K562 (cell line): ENCODE results near the gene ATP5MC3. TPM values are rescaled to one million over a fixed set of nuclear protein-coding genes. Genes with fewer than 3 reads are reported as not detected.

Source experiments
- ATAC-seq: fragments of 200-7000 bp; cut with Tn5 transposase; 3 replicates; pipeline ENCODE4 v1.9.1; 2020; ENCODE audit warnings: moderate library complexity
- BruUV-seq: library from RNA; stranded (reverse); fragments of 400-500 nt; replicated peaks from 2 replicates; lab custom pipeline; 2021; lab: Mats Ljungman, UMichigan
- CTCF ChIA-PET: fragments of 300-600 bp; formaldehyde crosslinking; extraction: SDS; loops from one replicate; lab custom pipeline; 2021; ENCODE audit warnings: low intra/inter-chr PET ratio; lab: Yijun Ruan, JAX
- POLR2A ChIA-PET: fragments of 300-600, 350-650 bp; sonication (Branson Sonifier 250); formaldehyde crosslinking; extraction: SDS; loops from one replicate; lab custom pipeline; 2021; ENCODE audit warnings: antibody characterized with exemption, inconsistent platforms; lab: Yijun Ruan, JAX
- DNase-seq, 4 experiments: peaks; one replicate each; pipeline versions ENCODE4 v3.0.0 to v3.0.0-alpha.2; 2011 to 2018; ENCODE audit warnings: low spot score in 3 of 4, mixed read lengths in 3 of 4; ENCODE audit errors: extremely low read depth in 1 of 4
- FAIRE-seq: peaks from 2 replicates; lab custom pipeline; 2011; peaks lifted over from hg19 to GRCh38; lab: Jason Lieb, UNC
- H2AFZ ChIP-seq: 2 replicates; pipeline ENCODE4 v1.6.0; 2011; ENCODE audit warnings: low read depth, low read length, control low read depth, inconsistent platforms
- H3K27ac ChIP-seq: fragments of 200-600 bp; 3 replicates; pipeline ENCODE4 v1.8.0; 2011; ENCODE audit warnings: low read depth, mild to moderate bottlenecking, control low read depth, inconsistent platforms, low read length, moderate library complexity, mixed read lengths; ENCODE audit errors: extremely low read depth
- H3K27me3 ChIP-seq, 2 experiments: fragments of 300-600 bp in 1 of 2; 2 replicates in 1 of 2; 3 replicates in 1 of 2; pipeline versions ENCODE4 v1.6.0 to v1.8.0; 2011; ENCODE audit warnings: inconsistent platforms in 2 of 2, low read length in 2 of 2, mild to moderate bottlenecking in 1 of 2, mixed read lengths in 1 of 2, moderate library complexity in 1 of 2; ENCODE audit not compliant: control insufficient read depth in 2 of 2, insufficient read depth in 2 of 2
- H3K36me3 ChIP-seq: fragments of 300-600 bp; 3 replicates; pipeline ENCODE4 v1.8.0; 2011; ENCODE audit warnings: mild to moderate bottlenecking, low read length, inconsistent platforms; ENCODE audit not compliant: control insufficient read depth, insufficient read depth
- H3K4me1 ChIP-seq, 2 experiments: fragments of 200-600 bp in 1 of 2; replicated peaks in 1 of 2; 2 replicates in 1 of 2; 3 replicates in 1 of 2; pipeline versions ENCODE4 v1.5.1 to v1.8.0; 2011; ENCODE audit warnings: inconsistent platforms in 2 of 2, low read length in 2 of 2, mild to moderate bottlenecking in 1 of 2, mixed read lengths in 1 of 2, moderate library complexity in 1 of 2; ENCODE audit not compliant: control insufficient read depth in 2 of 2, insufficient read depth in 2 of 2
- H3K4me2 ChIP-seq: 2 replicates; pipeline ENCODE4 v1.6.1; 2011; ENCODE audit warnings: low read length, control low read depth, inconsistent platforms, mixed read lengths; ENCODE audit not compliant: insufficient read depth
- H3K4me3 ChIP-seq: fragments of 200-600 bp; sonication (generic), shearing (Covaris generic); 2 replicates; pipeline ENCODE4 v1.5.1; 2016; ENCODE audit warnings: control low read depth, inconsistent platforms
- H3K79me2 ChIP-seq: fragments of 200-600 bp; 3 replicates; pipeline ENCODE4 v1.8.0; 2011; ENCODE audit warnings: low read length, inconsistent platforms; ENCODE audit not compliant: control insufficient read depth, insufficient read depth
- H3K9ac ChIP-seq, 2 experiments: 2 replicates each; pipeline versions ENCODE4 v1.6.0 to v1.6.1; 2011; ENCODE audit warnings: low read depth in 2 of 2, low read length in 2 of 2, control low read depth in 1 of 2, inconsistent platforms in 1 of 2, mild to moderate bottlenecking in 1 of 2, mixed read lengths in 1 of 2; ENCODE audit not compliant: insufficient read depth in 1 of 2
- H3K9me1 ChIP-seq: one replicate; pipeline ENCODE4 v1.6.0; 2011; ENCODE audit warnings: inconsistent platforms, mild to moderate bottlenecking, low read length, moderate library complexity; ENCODE audit not compliant: control insufficient read depth, insufficient read depth
- H3K9me3 ChIP-seq: replicated peaks from 2 replicates; pipeline ENCODE4 v1.5.1; 2011; ENCODE audit warnings: low read depth, low read length, inconsistent platforms; ENCODE audit not compliant: control insufficient read depth, insufficient read depth
- H4K20me1 ChIP-seq: replicated peaks from 2 replicates; pipeline ENCODE4 v1.6.1; 2011; ENCODE audit warnings: low read length, inconsistent platforms, mixed read lengths; ENCODE audit not compliant: control insufficient read depth, insufficient read depth
- CBX3 ChIP-seq, 2 experiments: IDR thresholded peaks; 1 replicate in 1 of 2; 2 replicates in 1 of 2; pipeline ENCODE4 v1.6.1; 2012; ENCODE audit warnings: inconsistent platforms in 2 of 2, low read length in 2 of 2, borderline replicate concordance in 1 of 2, control low read depth in 1 of 2
- CREB3L1 ChIP-seq: fragments of 450-650 bp; IDR thresholded peaks from 2 replicates; pipeline ENCODE4 v1.6.1; 2014; ENCODE audit warnings: low read depth, mild to moderate bottlenecking, moderate library complexity, borderline replicate concordance
- CTBP1 ChIP-seq: fragments of 450-650 bp; IDR thresholded peaks from 2 replicates; pipeline ENCODE4 v1.6.1; 2016; ENCODE audit warnings: borderline replicate concordance
- JUND ChIP-seq, 2 experiments: IDR thresholded peaks; 2 replicates in 1 of 2; 3 replicates in 1 of 2; pipeline ENCODE4 v1.6.1; 2011; ENCODE audit warnings: borderline replicate concordance in 2 of 2, low read depth in 2 of 2, low read length in 2 of 2, improper control_type of control experiment in 1 of 2, missing biosample characterization in 1 of 2, missing genetic modification characterization in 1 of 2, missing genetic modification reagents in 1 of 2
- L3MBTL2 ChIP-seq: fragments of 450-650 bp; IDR thresholded peaks from 2 replicates; pipeline ENCODE4 v1.6.1; 2016; ENCODE audit warnings: mild to moderate bottlenecking, moderate library complexity
- MBD2 ChIP-seq: sonication (generic); IDR thresholded peaks from 2 replicates; pipeline ENCODE4 v1.6.1; 2016; ENCODE audit warnings: low read depth, borderline replicate concordance
- SRSF7 ChIP-seq: fragments of 200-400 bp; formaldehyde crosslinking; optimal IDR thresholded peaks from 2 replicates; pipeline ENCODE3; 2017; ENCODE audit warnings: mild to moderate bottlenecking, low read depth, low read length
- TEAD1 ChIP-seq, 2 experiments: fragments of 450-650 bp in 1 of 2; sonication (generic) in 1 of 2; formaldehyde crosslinking; IDR thresholded peaks; 2 replicates each; pipeline versions ENCODE4 v1.4.0 to v1.8.0; 2020 to 2022; ENCODE audit warnings: mild to moderate bottlenecking in 2 of 2, missing genetic modification reagents in 1 of 2
- TFAP4 ChIP-seq: sonication (generic); formaldehyde crosslinking; IDR thresholded peaks from 2 replicates; pipeline ENCODE4 v1.8.0; 2022; ENCODE audit warnings: missing genetic modification reagents, mild to moderate bottlenecking, moderate library complexity, borderline replicate concordance
- U2AF2 ChIP-seq: fragments of 200-400 bp; formaldehyde crosslinking; optimal IDR thresholded peaks from 2 replicates; pipeline ENCODE3; 2017; ENCODE audit warnings: low read depth, mild to moderate bottlenecking, low read length
- ZNF134 ChIP-seq: fragments of 250-450 bp; sonication (Bioruptor Pico); conservative IDR thresholded peaks from 2 replicates; pipeline ENCODE4 v1.4.0; 2020
- ZNF354B ChIP-seq: fragments of 250-450 bp; sonication (Bioruptor Pico); IDR thresholded peaks from 2 replicates; pipeline ENCODE4 v1.4.0; 2020
- ZNF395 ChIP-seq: fragments of 200-800 bp; sonication (Bioruptor generic); IDR thresholded peaks from 2 replicates; pipeline ENCODE4 v1.6.1; 2017; ENCODE audit warnings: missing genetic modification characterization, missing compliant biosample characterization
- ZNF766 ChIP-seq: fragments of 200-800 bp; sonication (Bioruptor generic); conservative IDR thresholded peaks from 2 replicates; pipeline ENCODE4 v1.6.1; 2016; ENCODE audit warnings: missing genetic modification characterization, missing compliant biosample characterization
- WGBS: fragments of 100-300 bp; shearing (Covaris generic); methylation state at CpG from one replicate; pipeline ENCODE4 v1.1.6; 2016; ENCODE audit warnings: low coverage, mixed read lengths; ENCODE audit not compliant: insufficient coverage; ENCODE audit errors: missing lambda C conversion rate; 5-methylcytosine and 5-hydroxymethylcytosine counted together
- in situ Hi-C: fragments of 300-500 bp; cut with MboI; formaldehyde crosslinking; loops from 4 replicates; pipeline ENCODE4 v1.15.0; 2018; ENCODE audit warnings: inconsistent platforms, mixed read lengths
- intact Hi-C: fragments of 100-400 bp; cut with micrococcal nuclease; formaldehyde crosslinking; loops from 2 replicates; pipeline ENCODE4 v1.14.2; 2022
- polyA plus RNA-seq, 8 experiments: library from polyadenylated mRNA; depleted of rRNA in 4 of 8; stranded (reverse) in 5 of 8; unstranded in 3 of 8; fragments of >200 nt; fragmentation: Nextera tagmentation in 2 of 8; fragmentation: Illumina TruSeq in 1 of 8; extraction: Ambion mirVana in 2 of 8; extraction: Trizol in 1 of 8; gene quantifications; 2 replicates each; pipeline versions ENCODE4 v1.2.1 to v1.2.3, GENCODE V29; 2011 to 2014; ENCODE audit warnings: inconsistent platforms in 1 of 8, missing spikeins in 1 of 8
- total RNA-seq, 7 experiments: library from RNA; depleted of rRNA in 6 of 7; stranded (reverse); fragments of >200 nt in 6 of 7; fragmentation: Illumina TruSeq in 2 of 7; extraction: Trizol in 2 of 7; gene quantifications; 2 replicates each; pipeline versions ENCODE4 v1.2.1 to v1.2.3, GENCODE V29; 2011 to 2021; ENCODE audit warnings: low replicate concordance in 1 of 7
- TF ChIP-seq, protein P1 (sequence below): fragments of 450-650 bp; IDR thresholded peaks from 2 replicates; pipeline ENCODE4 v1.7.1; 2018; ENCODE audit warnings: mild to moderate bottlenecking, low read depth; ENCODE audit not compliant: partially characterized antibody

The ATP5MC3 gene
- total and polyA plus RNA-seq, 9 of the 15 experiments (the other 6 are each of a cell fraction or from before 2014, with no cell fraction given) = 423 to 2,565 (median 1,012) TPM

GRCh38 chr2:175181877-175182308 is 383 bp upstream of the ATP5MC3 start:
- H3K9me1 ChIP-seq = no peaks in the 10 kb centered on the region
- H3K9ac ChIP-seq = peak overlapping the region in 1 of 2 experiments; percentile 99; a peak in 2 of 4 replicates
- H3K4me1 ChIP-seq = peaks cover 9 to 23% of the 10 kb centered on the region in 2 experiments
- peaks cover 44% of the 10 kb centered on the region for H3K36me3 ChIP-seq
- H2AFZ ChIP-seq = peak overlapping the region; percentile 98
- H4K20me1 ChIP-seq = peaks cover 9% of the 10 kb centered on the region
- intact Hi-C loops = loop anchor here (1.0 kb wide), 1 partner anchor 14 kb away; the partner anchor contains the start of gene ATF2
- ChIA-PET CTCF (no interaction called here), POLR2A (no interaction called here)
- H3K27me3 ChIP-seq = no peaks in the 10 kb centered on the region
- in situ Hi-C loops = no loop called here
- WGBS = 14% methylated on average over 5 of the region's 5 CpGs
- peak overlapping the region; percentile 99 for H3K4me2 ChIP-seq
- FAIRE-seq (no peak), ATAC-seq (no peak), DNase-seq (peak in 2 of 4 experiments; percentile 22 to 45)
- peak overlapping the region; percentile 95 for H3K4me3 ChIP-seq
- peak overlapping the region; percentile 98 for H3K27ac ChIP-seq
- H3K9me3 ChIP-seq = peaks cover 6% of the 10 kb centered on the region
- BruUV-seq = no TSS peak
- H3K79me2 ChIP-seq = peaks cover 52% of the 10 kb centered on the region
- TF ChIP-seq SRSF7 = no peak
- no peak for TF ChIP-seq TFAP4 (CRISPR knock-in tag)
- TF ChIP-seq ZNF134 (CRISPR knock-in tag) = peak; percentile 42; the same call in 1 of the 2 replicates
- TF ChIP-seq JUND (IDR thresholded peaks at IDR 0.05; ENCODE audit: borderline replicate concordance, low read depth, low read length) = no peak
- TF ChIP-seq JUND (tag; IDR thresholded peaks at IDR 0.05; ENCODE audit: borderline replicate concordance, low read depth, low read length) = peak; percentile 54; the same call in 1 of the 3 replicates
- TF ChIP-seq CTBP1 = no peak
- TF ChIP-seq MBD2 = no peak
- no peak for TF ChIP-seq TEAD1 (CRISPR knock-in tag; IDR thresholded peaks at IDR 0.05)
- no peak for TF ChIP-seq U2AF2
- 0 out of 3 replicates have a peak, but pooled peaks of 1 of the 2 experiments have one; percentile 6 for TF ChIP-seq CBX3 (IDR thresholded peaks at IDR 0.05; ENCODE audit: borderline replicate concordance in 1 of 2, low read length in 2 of 2)
- peak; percentile 54; the same call in 1 of the 2 replicates for TF ChIP-seq ZNF395 (CRISPR knock-in tag)
- peak; percentile 7; the same call in 1 of the 2 replicates for TF ChIP-seq CREB3L1
- 0 out of 2 replicates have a peak, but pooled peaks have one; percentile 56 for TF ChIP-seq ZNF766
- TF ChIP-seq L3MBTL2 = peak; percentile 46; the same call in 1 of the 2 replicates
- TF ChIP-seq, protein P1, sequence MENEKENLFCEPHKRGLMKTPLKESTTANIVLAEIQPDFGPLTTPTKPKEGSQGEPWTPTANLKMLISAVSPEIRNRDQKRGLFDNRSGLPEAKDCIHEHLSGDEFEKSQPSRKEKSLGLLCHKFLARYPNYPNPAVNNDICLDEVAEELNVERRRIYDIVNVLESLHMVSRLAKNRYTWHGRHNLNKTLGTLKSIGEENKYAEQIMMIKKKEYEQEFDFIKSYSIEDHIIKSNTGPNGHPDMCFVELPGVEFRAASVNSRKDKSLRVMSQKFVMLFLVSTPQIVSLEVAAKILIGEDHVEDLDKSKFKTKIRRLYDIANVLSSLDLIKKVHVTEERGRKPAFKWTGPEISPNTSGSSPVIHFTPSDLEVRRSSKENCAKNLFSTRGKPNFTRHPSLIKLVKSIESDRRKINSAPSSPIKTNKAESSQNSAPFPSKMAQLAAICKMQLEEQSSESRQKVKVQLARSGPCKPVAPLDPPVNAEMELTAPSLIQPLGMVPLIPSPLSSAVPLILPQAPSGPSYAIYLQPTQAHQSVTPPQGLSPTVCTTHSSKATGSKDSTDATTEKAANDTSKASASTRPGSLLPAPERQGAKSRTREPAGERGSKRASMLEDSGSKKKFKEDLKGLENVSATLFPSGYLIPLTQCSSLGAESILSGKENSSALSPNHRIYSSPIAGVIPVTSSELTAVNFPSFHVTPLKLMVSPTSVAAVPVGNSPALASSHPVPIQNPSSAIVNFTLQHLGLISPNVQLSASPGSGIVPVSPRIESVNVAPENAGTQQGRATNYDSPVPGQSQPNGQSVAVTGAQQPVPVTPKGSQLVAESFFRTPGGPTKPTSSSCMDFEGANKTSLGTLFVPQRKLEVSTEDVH = no peak
- TF ChIP-seq ZNF354B = peak; percentile 22; the same call in 1 of the 2 replicates
